ENCODE measurements around the gene LTF.
A peak's percentile ranks its signal among the peaks of the same experiment; 100 is the strongest.
"Not testable (repeated sequence)": the region's sequence is repeated elsewhere in the genome, so short reads cannot be mapped to it uniquely, and the experiment has no call there.

LTF gene

GRCh38 chr3:46388847-46389246 is 75.9 kb downstream of the LTF start:
- not testable (repeated sequence) for DNase-seq

- peak; percentile 19 for DNase-seq
Measured at GRCh38 chr3:46386205-46386604, 78.5 kb downstream of the LTF start.

Data from NCI-H2171 treated with DMSO at 0.1 percent for 48 hours (cell line).